MM.1S (cell line): ENCODE measurements around the gene PIP5K1C.

Experiments used
- DNase-seq: peaks from one replicate; pipeline ENCODE4 v3.0.0-alpha.2; 2015
- H2AFZ ChIP-seq: fragments of 300-600 bp; sonication (generic); 2 replicates; pipeline ENCODE4 v1.6.0; 2016; ENCODE audit warnings: antibody characterized with exemption, low read length
- H3F3A ChIP-seq: fragments of 300-600 bp; sonication (generic); 2 replicates; pipeline ENCODE4 v1.6.1; 2016; ENCODE audit warnings: mild to moderate bottlenecking, antibody characterized with exemption, low read length, moderate library complexity, mixed read lengths; ENCODE audit not compliant: insufficient read depth
- H3K27ac ChIP-seq: fragments of 300-600 bp; sonication (generic); 2 replicates; pipeline ENCODE4 v1.5.1; 2016; ENCODE audit warnings: mild to moderate bottlenecking, low read length
- H3K27me3 ChIP-seq: fragments of 300-600 bp; sonication (generic); replicated peaks from 2 replicates; pipeline ENCODE4 v1.6.0; 2016; ENCODE audit warnings: low read length; ENCODE audit not compliant: insufficient read depth
- H3K36me3 ChIP-seq: fragments of 300-600 bp; sonication (generic); replicated peaks from 2 replicates; pipeline ENCODE4 v1.6.1; 2016; ENCODE audit warnings: mild to moderate bottlenecking, low read length, mixed read lengths; ENCODE audit not compliant: insufficient read depth
- H3K4me1 ChIP-seq: fragments of 300-600 bp; sonication (generic); 2 replicates; pipeline ENCODE4 v1.6.1; 2016; ENCODE audit warnings: low read length, mixed read lengths
- H3K4me2 ChIP-seq: fragments of 300-600 bp; sonication (generic); 2 replicates; pipeline ENCODE4 v1.6.0; 2016; ENCODE audit warnings: low read depth, low read length
- H3K4me3 ChIP-seq: fragments of 300-600 bp; sonication (generic); 2 replicates; pipeline ENCODE4 v1.5.1; 2016; ENCODE audit warnings: low read length, mixed read lengths
- H3K79me2 ChIP-seq: fragments of 300-600 bp; sonication (generic); 2 replicates; pipeline ENCODE4 v1.6.1; 2016; ENCODE audit warnings: mixed run types, low read length, mixed read lengths
- H3K9ac ChIP-seq: fragments of 300-600 bp; sonication (generic); 2 replicates; pipeline ENCODE4 v1.6.1; 2016; ENCODE audit warnings: low read length, mixed read lengths
- H3K9me2 ChIP-seq: fragments of 300-600 bp; sonication (generic); replicated peaks from 2 replicates; pipeline ENCODE4 v1.6.1; 2016; ENCODE audit warnings: mild to moderate bottlenecking, low read length, mixed read lengths; ENCODE audit not compliant: insufficient read depth
- H3K9me3 ChIP-seq: fragments of 300-600 bp; sonication (generic); replicated peaks from 2 replicates; pipeline ENCODE4 v1.6.1; 2016; ENCODE audit warnings: mild to moderate bottlenecking, low read length, mixed read lengths; ENCODE audit not compliant: insufficient read depth
- H4K20me1 ChIP-seq: fragments of 300-600 bp; sonication (generic); 2 replicates; pipeline ENCODE4 v1.6.1; 2016; ENCODE audit warnings: mild to moderate bottlenecking, low read length, moderate library complexity, mixed read lengths; ENCODE audit not compliant: insufficient read depth
- EZH2 ChIP-seq: fragments of 300-600 bp; sonication (generic); optimal IDR thresholded peaks from 2 replicates; pipeline ENCODE3; 2017; ENCODE audit warnings: low read depth, mild to moderate bottlenecking, antibody characterized with exemption, low read length, mixed read lengths
- EZH2phosphoT487 ChIP-seq: fragments of 300-600 bp; sonication (generic); IDR thresholded peaks from 2 replicates; pipeline ENCODE4 v1.6.1; 2018; ENCODE audit warnings: antibody characterized with exemption, low read length
- TF ChIP-seq, protein P1 (sequence below): fragments of 300-600 bp; sonication (generic); IDR thresholded peaks from 2 replicates; pipeline ENCODE4 v1.5.1; 2016; ENCODE audit warnings: antibody characterized with exemption, low read length, mixed read lengths

Gene PIP5K1C

DNA sequence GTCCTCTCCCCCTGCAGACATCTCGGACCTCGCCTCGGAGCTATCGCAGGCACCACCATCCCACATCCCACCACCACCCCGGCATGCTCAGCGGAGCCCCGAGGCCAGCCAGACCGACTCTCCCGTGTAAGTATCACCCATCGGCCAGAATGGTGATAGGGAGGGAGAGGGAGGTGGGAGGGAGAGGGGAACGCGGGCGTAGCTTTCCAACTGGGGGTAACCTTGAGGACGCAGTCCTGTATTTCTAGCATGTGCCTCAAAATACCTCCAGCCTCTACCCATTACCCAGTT is 34.0 kb upstream of the PIP5K1C start:
- TF ChIP-seq EZH2 (peak; percentile 60), EZH2phosphoT487 (no peak)
- TF ChIP-seq, protein P1, sequence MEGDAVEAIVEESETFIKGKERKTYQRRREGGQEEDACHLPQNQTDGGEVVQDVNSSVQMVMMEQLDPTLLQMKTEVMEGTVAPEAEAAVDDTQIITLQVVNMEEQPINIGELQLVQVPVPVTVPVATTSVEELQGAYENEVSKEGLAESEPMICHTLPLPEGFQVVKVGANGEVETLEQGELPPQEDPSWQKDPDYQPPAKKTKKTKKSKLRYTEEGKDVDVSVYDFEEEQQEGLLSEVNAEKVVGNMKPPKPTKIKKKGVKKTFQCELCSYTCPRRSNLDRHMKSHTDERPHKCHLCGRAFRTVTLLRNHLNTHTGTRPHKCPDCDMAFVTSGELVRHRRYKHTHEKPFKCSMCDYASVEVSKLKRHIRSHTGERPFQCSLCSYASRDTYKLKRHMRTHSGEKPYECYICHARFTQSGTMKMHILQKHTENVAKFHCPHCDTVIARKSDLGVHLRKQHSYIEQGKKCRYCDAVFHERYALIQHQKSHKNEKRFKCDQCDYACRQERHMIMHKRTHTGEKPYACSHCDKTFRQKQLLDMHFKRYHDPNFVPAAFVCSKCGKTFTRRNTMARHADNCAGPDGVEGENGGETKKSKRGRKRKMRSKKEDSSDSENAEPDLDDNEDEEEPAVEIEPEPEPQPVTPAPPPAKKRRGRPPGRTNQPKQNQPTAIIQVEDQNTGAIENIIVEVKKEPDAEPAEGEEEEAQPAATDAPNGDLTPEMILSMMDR = no peak
- H3K9me2 ChIP-seq = no peaks in the 10 kb centered on the region
- H3K4me2 ChIP-seq = no peak overlapping the region
- H3K27me3 ChIP-seq = peaks cover 94% of the 10 kb centered on the region
- H4K20me1 ChIP-seq = no peaks in the 10 kb centered on the region
- no peak overlapping the region for H3K9ac ChIP-seq
- no peaks in the 10 kb centered on the region for H3K36me3 ChIP-seq
- no peak overlapping the region for H3K27ac ChIP-seq
- no peaks in the 10 kb centered on the region for H3K9me3 ChIP-seq
- no peaks in the 10 kb centered on the region for H3F3A ChIP-seq
- no peaks in the 10 kb centered on the region for H3K4me1 ChIP-seq
- H3K79me2 ChIP-seq = no peaks in the 10 kb centered on the region
- no peak overlapping the region for H2AFZ ChIP-seq
- no peak for DNase-seq
- no peak overlapping the region for H3K4me3 ChIP-seq

- TF ChIP-seq EZH2 (no peak), EZH2phosphoT487 (0 out of 2 replicates have a peak, but pooled peaks have one; percentile 8)
- no peaks in the 10 kb centered on the region for H3K4me1 ChIP-seq
- no peak overlapping the region for H3K9ac ChIP-seq
- no peaks in the 10 kb centered on the region for H3F3A ChIP-seq
- H2AFZ ChIP-seq = no peak overlapping the region
- DNase-seq = no peak
- H4K20me1 ChIP-seq = no peaks in the 10 kb centered on the region
- no peaks in the 10 kb centered on the region for H3K79me2 ChIP-seq
- no peaks in the 10 kb centered on the region for H3K36me3 ChIP-seq
- no peaks in the 10 kb centered on the region for H3K9me2 ChIP-seq
- H3K4me2 ChIP-seq = no peak overlapping the region
- H3K27ac ChIP-seq = no peak overlapping the region
- no peaks in the 10 kb centered on the region for H3K9me3 ChIP-seq
- H3K27me3 ChIP-seq = peaks cover 89% of the 10 kb centered on the region
- no peak overlapping the region for H3K4me3 ChIP-seq
These were observed 33.5 kb upstream of the PIP5K1C start for GRCh38 chr19:3733549-3734309.

GRCh38 chr19:3732108-3732507 is 31.8 kb upstream of the PIP5K1C start:
- Histone ChIP-seq H4K20me1 (no peaks in the 10 kb centered on the region), H3K36me3 (no peaks in the 10 kb centered on the region), H3K9ac (no peak overlapping the region), H3K27ac (no peak overlapping the region), H3K4me1 (no peaks in the 10 kb centered on the region), H3F3A (no peaks in the 10 kb centered on the region), H3K4me2 (no peak overlapping the region), H3K9me2 (no peaks in the 10 kb centered on the region), H2AFZ (no peak overlapping the region), H3K27me3 (peaks cover 73% of the 10 kb centered on the region), H3K4me3 (no peak overlapping the region), H3K79me2 (no peaks in the 10 kb centered on the region), H3K9me3 (no peaks in the 10 kb centered on the region)
- DNase-seq = no peak
- TF ChIP-seq, protein P1 = no peak
- TF ChIP-seq EZH2 (no peak), EZH2phosphoT487 (no peak)

- Histone ChIP-seq H3K4me2 (no peak overlapping the region), H3K79me2 (no peaks in the 10 kb centered on the region), H3F3A (no peaks in the 10 kb centered on the region), H3K27me3 (peaks cover 61% of the 10 kb centered on the region), H4K20me1 (no peaks in the 10 kb centered on the region), H3K9me3 (no peaks in the 10 kb centered on the region), H3K4me1 (no peaks in the 10 kb centered on the region), H2AFZ (no peak overlapping the region), H3K27ac (no peak overlapping the region), H3K9me2 (no peaks in the 10 kb centered on the region), H3K9ac (no peak overlapping the region), H3K36me3 (no peaks in the 10 kb centered on the region), H3K4me3 (no peak overlapping the region)
- TF ChIP-seq, protein P1 = no peak
- TF ChIP-seq EZH2 (no peak), EZH2phosphoT487 (no peak)
- DNase-seq = no peak
These were observed 30.2 kb upstream of the PIP5K1C start for GRCh38 chr19:3730457-3730958.
